OCI-LY1 (cell line): Measurements from ENCODE around the gene KRTAP10-12.

Source experiments
- EZH2 ChIP-seq: fragments of 200-600 bp; sonication (generic), shearing (Covaris generic); IDR thresholded peaks from 2 replicates; pipeline ENCODE4 v1.8.0; 2017; ENCODE audit warnings: borderline replicate concordance, mixed run types, mild to moderate bottlenecking, antibody characterized with exemption, low read length, moderate library complexity, mixed read lengths
- TF ChIP-seq, protein P1 (sequence below): fragments of 200-600 bp; sonication (generic), shearing (Covaris generic); IDR thresholded peaks from 2 replicates; pipeline ENCODE4 v1.5.1; 2017; ENCODE audit warnings: mild to moderate bottlenecking, antibody characterized with exemption, low read length, moderate library complexity, mixed read lengths

DNA sequence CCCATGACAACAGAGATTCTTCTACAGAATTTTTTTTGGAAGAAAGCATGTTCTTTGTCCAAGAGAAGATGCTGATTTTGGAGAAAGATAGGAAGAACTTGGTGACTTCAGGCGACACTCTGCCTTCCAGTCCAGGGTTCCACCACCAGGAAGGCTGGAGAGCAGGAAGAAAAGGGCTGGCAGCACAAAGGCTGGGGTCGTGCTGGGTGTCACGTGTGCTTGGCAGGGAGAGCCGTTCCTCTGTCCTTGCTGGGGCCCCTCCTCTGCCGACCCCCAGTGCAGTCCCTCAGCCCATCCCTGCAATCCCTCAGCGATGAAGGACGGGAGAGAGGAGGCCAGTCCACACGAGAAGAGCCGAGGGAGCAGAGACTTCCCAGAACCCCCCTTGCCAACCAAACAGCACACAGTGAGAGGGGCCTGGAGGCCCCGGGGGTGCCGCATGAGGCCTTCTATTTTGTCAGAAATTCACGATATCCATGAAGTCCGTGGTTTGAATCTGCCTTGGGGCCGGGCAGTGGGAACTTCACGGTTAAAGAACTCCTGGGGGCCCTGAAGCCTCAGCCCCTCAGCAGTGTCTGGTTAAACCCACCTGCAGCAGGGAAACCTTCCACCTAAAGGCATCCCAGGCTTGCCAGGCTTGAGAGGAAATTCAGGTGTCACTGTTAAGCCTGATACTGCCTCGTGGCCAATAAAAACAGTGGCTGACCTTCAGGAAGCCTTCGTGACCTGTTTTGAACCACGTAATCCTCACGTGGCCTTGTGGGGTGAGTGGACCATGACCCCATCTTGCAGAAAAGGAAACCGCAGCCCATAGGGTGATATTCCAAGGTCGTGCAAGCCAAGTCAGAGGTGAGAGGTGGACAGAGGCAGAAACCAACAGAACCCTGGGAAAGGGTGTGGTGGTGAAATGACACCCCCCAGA is 3.4 kb downstream of the KRTAP10-12 start:
- TF ChIP-seq, protein P1, sequence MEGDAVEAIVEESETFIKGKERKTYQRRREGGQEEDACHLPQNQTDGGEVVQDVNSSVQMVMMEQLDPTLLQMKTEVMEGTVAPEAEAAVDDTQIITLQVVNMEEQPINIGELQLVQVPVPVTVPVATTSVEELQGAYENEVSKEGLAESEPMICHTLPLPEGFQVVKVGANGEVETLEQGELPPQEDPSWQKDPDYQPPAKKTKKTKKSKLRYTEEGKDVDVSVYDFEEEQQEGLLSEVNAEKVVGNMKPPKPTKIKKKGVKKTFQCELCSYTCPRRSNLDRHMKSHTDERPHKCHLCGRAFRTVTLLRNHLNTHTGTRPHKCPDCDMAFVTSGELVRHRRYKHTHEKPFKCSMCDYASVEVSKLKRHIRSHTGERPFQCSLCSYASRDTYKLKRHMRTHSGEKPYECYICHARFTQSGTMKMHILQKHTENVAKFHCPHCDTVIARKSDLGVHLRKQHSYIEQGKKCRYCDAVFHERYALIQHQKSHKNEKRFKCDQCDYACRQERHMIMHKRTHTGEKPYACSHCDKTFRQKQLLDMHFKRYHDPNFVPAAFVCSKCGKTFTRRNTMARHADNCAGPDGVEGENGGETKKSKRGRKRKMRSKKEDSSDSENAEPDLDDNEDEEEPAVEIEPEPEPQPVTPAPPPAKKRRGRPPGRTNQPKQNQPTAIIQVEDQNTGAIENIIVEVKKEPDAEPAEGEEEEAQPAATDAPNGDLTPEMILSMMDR: no peak
- TF ChIP-seq EZH2: no peak
